OCI-LY7 (cell line): Measurements from ENCODE around the gene PTPN21.

Experiments used
- CTCF ChIP-seq: fragments of 200-600 bp; sonication (generic); conservative IDR thresholded peaks from 2 replicates; pipeline ENCODE4 v1.5.1; 2014; ENCODE audit warnings: mild to moderate bottlenecking, antibody characterized with exemption, low read length, moderate library complexity, mixed read lengths
- EZH2phosphoT487 ChIP-seq: fragments of 200-600 bp; sonication (generic); IDR thresholded peaks from 2 replicates; pipeline ENCODE4 v1.6.1; 2018; ENCODE audit warnings: low read depth, borderline replicate concordance, mild to moderate bottlenecking, mixed run types, antibody characterized with exemption, low read length, moderate library complexity, mixed read lengths

GRCh38 chr14:88417594-88417993, 137.2 kb downstream of the PTPN21 start:
- TF ChIP-seq CTCF, result no peak
- TF ChIP-seq EZH2phosphoT487, result no peak
